ENCODE data around the gene CEP72.

The CEP72 gene

DNA sequence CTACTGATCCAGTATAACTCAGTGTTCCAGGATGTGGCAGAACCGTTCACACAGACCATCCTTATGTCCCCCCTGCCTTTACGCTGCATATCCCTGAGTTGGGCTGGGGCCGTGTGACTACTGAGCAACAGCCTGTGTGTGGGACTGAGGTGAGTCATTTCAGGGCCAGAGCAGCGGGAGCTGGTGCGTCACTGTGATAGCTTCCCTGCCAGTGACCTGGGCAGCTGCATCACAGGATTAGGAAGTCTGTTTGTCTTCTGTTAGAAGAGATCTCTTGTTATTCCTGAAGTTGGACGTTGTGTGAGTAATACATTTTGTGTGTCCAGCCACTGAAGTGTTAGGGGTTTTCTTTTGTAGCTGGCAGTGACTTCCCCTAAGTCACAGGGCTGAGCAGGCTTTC lies 45.4 kb downstream of the CEP72 start:
- peak; percentile 80 for DNase-seq (ENCODE audit: low read depth)
- TF ChIP-seq, protein P1, sequence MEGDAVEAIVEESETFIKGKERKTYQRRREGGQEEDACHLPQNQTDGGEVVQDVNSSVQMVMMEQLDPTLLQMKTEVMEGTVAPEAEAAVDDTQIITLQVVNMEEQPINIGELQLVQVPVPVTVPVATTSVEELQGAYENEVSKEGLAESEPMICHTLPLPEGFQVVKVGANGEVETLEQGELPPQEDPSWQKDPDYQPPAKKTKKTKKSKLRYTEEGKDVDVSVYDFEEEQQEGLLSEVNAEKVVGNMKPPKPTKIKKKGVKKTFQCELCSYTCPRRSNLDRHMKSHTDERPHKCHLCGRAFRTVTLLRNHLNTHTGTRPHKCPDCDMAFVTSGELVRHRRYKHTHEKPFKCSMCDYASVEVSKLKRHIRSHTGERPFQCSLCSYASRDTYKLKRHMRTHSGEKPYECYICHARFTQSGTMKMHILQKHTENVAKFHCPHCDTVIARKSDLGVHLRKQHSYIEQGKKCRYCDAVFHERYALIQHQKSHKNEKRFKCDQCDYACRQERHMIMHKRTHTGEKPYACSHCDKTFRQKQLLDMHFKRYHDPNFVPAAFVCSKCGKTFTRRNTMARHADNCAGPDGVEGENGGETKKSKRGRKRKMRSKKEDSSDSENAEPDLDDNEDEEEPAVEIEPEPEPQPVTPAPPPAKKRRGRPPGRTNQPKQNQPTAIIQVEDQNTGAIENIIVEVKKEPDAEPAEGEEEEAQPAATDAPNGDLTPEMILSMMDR (IDR thresholded peaks at IDR 0.05; ENCODE audit: low read length, missing control alignments), result no peak

DNA sequence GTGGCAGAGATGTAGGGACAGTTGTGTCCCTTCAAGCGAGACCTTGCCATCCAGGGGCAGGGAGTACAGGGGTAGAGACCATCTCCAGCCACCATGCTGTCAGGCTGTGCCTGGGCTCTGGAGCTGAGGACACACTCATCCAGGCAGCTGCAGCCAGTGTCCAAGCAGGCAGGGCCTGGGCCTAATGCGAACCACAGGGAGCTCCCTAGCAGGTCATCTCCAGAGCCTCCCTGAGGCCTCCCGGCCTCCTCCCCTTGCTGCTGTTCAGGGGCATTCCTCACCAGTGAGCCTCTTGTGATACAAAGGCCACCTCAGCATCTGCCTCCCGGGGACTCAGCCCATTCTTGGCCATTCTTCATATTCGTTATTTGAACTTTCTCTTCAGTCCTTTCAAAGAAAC lies 46.0 kb downstream of the CEP72 start:
- H3K4me3 ChIP-seq (replicated peaks; ENCODE audit: low read depth, low read length), result no peak overlapping the region
- no peak for DNase-seq (ENCODE audit: low read depth)
- TF ChIP-seq, protein P1 (IDR thresholded peaks at IDR 0.05; ENCODE audit: low read length, missing control alignments), result no peak

More for the DNA sequence above, 45.4 kb downstream of the CEP72 start:
- H3K4me3 ChIP-seq (replicated peaks; ENCODE audit: low read depth, low read length), result no peak overlapping the region

DNA sequence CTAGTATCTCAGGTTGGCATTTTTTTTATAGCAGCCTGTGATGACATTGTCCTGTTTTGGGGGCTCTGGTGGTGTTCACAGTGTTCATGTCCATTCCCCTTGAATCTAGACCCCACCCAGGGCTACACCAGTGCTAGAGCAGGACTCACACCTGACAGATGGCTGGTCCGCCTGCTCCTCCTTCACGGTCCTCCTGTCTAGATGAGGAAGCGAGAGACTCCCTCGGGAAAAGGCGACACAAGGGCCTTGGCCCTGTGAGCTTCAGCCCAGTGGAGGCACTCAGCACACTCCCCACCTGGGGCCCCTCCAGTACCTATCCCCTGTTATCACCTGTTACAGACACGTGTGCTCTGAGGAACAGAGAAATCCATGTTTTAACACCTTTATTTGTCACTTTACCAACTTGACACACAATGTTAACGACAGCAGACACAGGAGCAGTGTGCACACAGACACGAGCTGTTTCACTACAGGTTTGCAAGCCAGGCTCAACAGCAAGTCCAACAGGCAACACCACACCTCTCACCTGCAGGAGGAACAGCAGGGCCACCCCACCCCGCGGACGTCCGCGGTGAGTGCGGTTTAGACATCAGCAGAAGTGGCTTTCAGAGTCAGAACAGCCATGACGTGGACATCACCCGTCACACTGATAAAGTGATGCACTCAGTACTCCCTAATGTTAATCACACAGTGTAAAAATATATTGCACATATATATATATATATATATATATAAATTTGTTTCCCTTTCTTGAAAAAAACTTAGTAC lies 47.5 kb downstream of the CEP72 start:
- no peak overlapping the region for H3K4me3 ChIP-seq (replicated peaks; ENCODE audit: low read depth, low read length)
- DNase-seq (ENCODE audit: low read depth), result no peak
- TF ChIP-seq, protein P1 (IDR thresholded peaks at IDR 0.05; ENCODE audit: low read length, missing control alignments), result no peak

DNA sequence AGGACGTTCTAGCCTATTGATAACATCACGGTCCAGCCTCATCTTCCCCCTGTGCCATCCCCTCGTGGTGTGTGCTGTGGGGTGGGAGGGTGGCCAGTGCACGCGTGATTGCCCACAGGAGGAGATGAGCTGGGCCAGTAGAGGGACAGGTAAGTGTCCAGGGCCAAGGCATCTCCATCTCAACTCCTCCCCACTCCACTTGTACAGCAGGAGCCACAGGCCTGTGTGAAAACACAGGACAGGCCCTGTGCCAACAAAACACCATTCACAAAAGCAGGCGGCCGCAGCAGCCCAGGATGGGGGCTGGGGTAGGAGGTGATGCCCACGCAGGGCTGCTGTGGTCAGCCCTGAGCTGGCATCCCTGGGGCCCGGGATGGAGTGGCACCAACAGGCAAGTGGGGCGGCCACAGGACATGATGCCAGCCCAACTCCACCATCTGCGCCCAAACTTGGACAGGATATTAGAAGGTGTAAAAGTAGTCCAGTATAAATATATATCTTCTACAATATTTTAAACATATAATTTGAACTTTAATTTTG lies 48.4 kb downstream of the CEP72 start:
- no peak for DNase-seq (ENCODE audit: low read depth)
- TF ChIP-seq, protein P1 (IDR thresholded peaks at IDR 0.05; ENCODE audit: low read length, missing control alignments), result no peak
- no peak overlapping the region for H3K4me3 ChIP-seq (replicated peaks; ENCODE audit: low read depth, low read length)

DNA sequence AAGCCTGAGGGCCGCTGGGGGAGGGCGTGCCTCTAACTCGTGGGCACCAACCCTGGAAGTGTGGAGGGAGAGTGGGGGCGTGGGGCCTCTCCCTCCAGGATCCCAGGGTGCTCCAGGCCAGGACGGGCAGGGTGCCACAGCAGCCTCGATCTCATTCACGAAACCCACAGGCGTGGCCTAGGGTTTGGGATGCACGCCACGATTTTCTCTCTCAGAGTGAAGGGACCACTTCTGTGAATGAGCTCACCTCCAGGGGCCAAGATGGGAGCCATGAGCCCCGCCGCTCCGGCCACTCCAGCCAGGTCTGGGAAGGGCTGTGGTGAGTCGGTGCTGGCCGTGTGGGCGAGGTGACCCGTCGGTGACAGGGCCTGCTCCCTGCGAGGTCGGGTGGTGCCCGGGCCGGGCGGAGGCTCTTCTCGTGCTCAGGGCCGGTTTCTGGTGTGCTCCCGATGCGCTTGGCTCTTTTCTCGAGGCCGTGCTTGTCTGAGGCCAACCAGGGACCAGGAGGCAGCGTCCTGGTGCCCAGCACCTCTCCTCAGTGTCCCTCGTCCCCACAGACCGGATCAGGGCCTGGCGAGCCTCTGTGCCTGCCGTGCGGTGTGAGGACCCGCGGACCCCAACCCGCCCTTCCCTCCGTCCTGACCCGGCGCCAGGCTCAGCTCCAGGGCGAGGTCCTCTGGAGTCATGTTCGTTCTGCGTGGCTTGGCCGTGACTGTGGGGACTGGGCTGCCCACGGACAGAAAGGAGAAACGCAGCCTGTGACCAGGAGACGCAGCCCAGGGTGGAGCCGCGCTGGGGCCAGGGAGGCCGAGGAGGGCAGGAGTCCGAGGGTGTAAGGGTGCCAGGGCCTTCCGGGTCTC lies 50.0 kb downstream of the CEP72 start:
- TF ChIP-seq, protein P1 (IDR thresholded peaks at IDR 0.05; ENCODE audit: low read length, missing control alignments), result no peak
- DNase-seq (ENCODE audit: low read depth), result no peak
- no peak overlapping the region for H3K4me3 ChIP-seq (replicated peaks; ENCODE audit: low read depth, low read length)

DNA sequence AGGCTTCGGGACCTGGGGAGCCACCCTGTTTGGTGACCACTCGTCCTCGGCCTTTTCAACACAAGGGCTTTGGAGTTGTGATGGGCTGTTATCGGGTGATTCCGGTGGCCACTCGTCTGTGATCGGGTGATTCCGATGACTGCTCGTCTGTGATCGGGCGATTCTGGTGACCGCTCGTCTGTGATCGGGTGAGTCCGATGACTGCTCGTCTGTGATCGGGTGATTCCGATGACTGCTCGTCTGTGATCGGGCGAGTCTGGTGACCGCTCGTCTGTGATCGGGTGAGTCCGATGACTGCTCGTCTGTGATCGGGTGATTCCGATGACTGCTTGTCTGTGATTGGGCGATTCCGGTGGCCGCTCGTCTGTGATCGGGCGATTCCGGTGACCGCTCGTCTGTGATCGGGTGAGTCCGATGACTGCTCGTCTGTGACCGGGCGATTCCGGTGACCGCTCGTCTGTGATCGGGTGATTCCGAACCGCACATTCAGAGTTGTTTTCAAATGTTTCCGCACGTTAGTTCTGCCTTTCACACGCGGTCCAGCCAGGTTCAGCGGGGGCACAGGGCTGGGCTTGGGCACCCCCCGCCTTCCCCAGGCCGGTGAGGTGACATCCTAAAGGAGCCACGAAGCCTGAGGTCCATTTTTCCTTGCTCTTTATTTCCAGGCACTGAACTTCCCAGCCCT lies 50.8 kb downstream of the CEP72 start:
- H3K4me3 ChIP-seq (replicated peaks; ENCODE audit: low read depth, low read length), result no peak overlapping the region
- DNase-seq (ENCODE audit: low read depth), result no peak
- TF ChIP-seq, protein P1 (IDR thresholded peaks at IDR 0.05; ENCODE audit: low read length, missing control alignments), result no peak
